Fibroblast of lung (primary cell): ENCODE measurements around the gene CYP2J2.

Experiments used
- CTCF ChIP-seq, 2 donors: IDR thresholded peaks in 1 of 2; conservative IDR thresholded peaks in 1 of 2; 1 replicate in 1 of 2; 2 replicates in 1 of 2; pipeline ENCODE4 v1.5.1; 2011 to 2012; ENCODE audit warnings: low read length in 2 of 2, control low read depth in 1 of 2, inconsistent platforms in 1 of 2, low read depth in 1 of 2, mild to moderate bottlenecking in 1 of 2
- EZH2 ChIP-seq: IDR thresholded peaks from 2 replicates; pipeline ENCODE4 v1.5.1; 2012; ENCODE audit warnings: low read length, control low read depth, mild to moderate bottlenecking; ENCODE audit errors: missing control alignments

- TF ChIP-seq CTCF (conservative IDR thresholded peaks at IDR 0.05 in 1 of 2, IDR thresholded peaks at IDR 0.05 in 1 of 2; ENCODE audit: low read depth in 1 of 2, low read length in 2 of 2) (peak; percentile 95 to 99), EZH2 (no peak)
These were observed 20.7 kb upstream of the CYP2J2 start for GRCh38 chr1:59947047-59947938.
